Smooth muscle cell (in vitro differentiated cells): Measurements from ENCODE around the gene REXO1. TPM values are rescaled to one million over a fixed set of nuclear protein-coding genes. Genes with fewer than 3 reads are reported as not detected.

Source experiments
- DNase-seq: peaks from one replicate; lab custom pipeline; 2025; ENCODE audit not compliant: unreplicated experiment; lab: John Stamatoyannopoulos, UW
- H2AFZ ChIP-seq: fragments of 200-600 bp; sonication (generic); 2 replicates; pipeline ENCODE4 v1.6.0; 2016; ENCODE audit warnings: antibody characterized with exemption, low read depth, mild to moderate bottlenecking
- H3F3A ChIP-seq: fragments of 200-600 bp; sonication (generic); 2 replicates; pipeline ENCODE4 v1.6.0; 2017; ENCODE audit warnings: antibody characterized with exemption, low read depth
- H3K27ac ChIP-seq: fragments of 200-600 bp; sonication (generic); 2 replicates; pipeline ENCODE4 v1.5.1; 2016; ENCODE audit warnings: low read depth, mild to moderate bottlenecking
- H3K27me3 ChIP-seq: fragments of 200-600 bp; sonication (generic); 2 replicates; pipeline ENCODE4 v1.6.1; 2016; ENCODE audit warnings: low read depth, mild to moderate bottlenecking
- H3K36me3 ChIP-seq: fragments of 200-600 bp; sonication (generic); 2 replicates; pipeline ENCODE4 v1.5.1; 2016; ENCODE audit warnings: low read depth
- H3K4me1 ChIP-seq: fragments of 200-600 bp; sonication (generic); 2 replicates; pipeline ENCODE4 v1.5.1; 2016; ENCODE audit warnings: low read depth
- H3K4me2 ChIP-seq: fragments of 200-600 bp; sonication (generic); 2 replicates; pipeline ENCODE4 v1.6.0; 2016; ENCODE audit warnings: mild to moderate bottlenecking
- H3K4me3 ChIP-seq: fragments of 200-600 bp; sonication (generic); 2 replicates; pipeline ENCODE4 v1.5.1; 2016; ENCODE audit warnings: mild to moderate bottlenecking
- H3K79me2 ChIP-seq: fragments of 200-600 bp; sonication (generic); 2 replicates; pipeline ENCODE4 v1.6.0; 2016; ENCODE audit warnings: low read depth, mild to moderate bottlenecking
- H3K9ac ChIP-seq: fragments of 200-600 bp; sonication (generic); 2 replicates; pipeline ENCODE4 v1.6.0; 2016; ENCODE audit warnings: low read depth
- H3K9me3 ChIP-seq: fragments of 200-600 bp; sonication (generic); replicated peaks from 2 replicates; pipeline ENCODE4 v1.5.1; 2016; ENCODE audit warnings: low read depth
- H4K20me1 ChIP-seq: fragments of 200-600 bp; sonication (generic); 2 replicates; pipeline ENCODE4 v1.6.0; 2016; ENCODE audit warnings: low read depth
- CTCF ChIP-seq: fragments of 200-600 bp; sonication (generic); IDR thresholded peaks from 2 replicates; pipeline ENCODE4 v1.5.1; 2017; ENCODE audit warnings: borderline replicate concordance, mild to moderate bottlenecking, antibody characterized with exemption; ENCODE audit not compliant: insufficient read depth, poor library complexity, severe bottlenecking
- WGBS: methylation state at CpG from one replicate; pipeline ENCODE4 v1.1.7; 2016; ENCODE audit warnings: low lambda C conversion rate; 5-methylcytosine and 5-hydroxymethylcytosine counted together
- polyA plus RNA-seq: library from polyadenylated mRNA; unstranded; fragments of >200 nt; fragmentation: Nextera tagmentation; extraction: Ambion mirVana; gene quantifications from 2 replicates; pipeline ENCODE4 v1.2.1, GENCODE V29; 2016
- total RNA-seq: library from RNA; depleted of rRNA; stranded (reverse); fragments of >200 nt; gene quantifications from 2 replicates; pipeline ENCODE4 v1.2.3, GENCODE V29; 2014

Gene REXO1
- total and polyA plus RNA-seq, 2 experiments from 2014 or later: 10.6 to 11.6 TPM

- Histone ChIP-seq H4K20me1 (peaks cover 47% of the 10 kb centered on the region), H3K9ac (no peak overlapping the region), H3K79me2 (peaks cover 36% of the 10 kb centered on the region), H3K27ac (no peak overlapping the region), H3K9me3 (no peaks in the 10 kb centered on the region), H3K36me3 (no peaks in the 10 kb centered on the region), H3F3A (no peaks in the 10 kb centered on the region), H2AFZ (no peak overlapping the region), H3K4me1 (peaks cover 15% of the 10 kb centered on the region), H3K4me2 (no peak overlapping the region), H3K27me3 (no peaks in the 10 kb centered on the region), H3K4me3 (no peak overlapping the region)
- no peak for TF ChIP-seq CTCF
- no peak for DNase-seq
- WGBS: 98% methylated on average over 15 of the region's 15 CpGs
These were observed 22.9 kb upstream of the REXO1 start for GRCh38 chr19:1871140-1871597.

GRCh38 chr19:1868971-1869370 lies 20.7 kb upstream of the REXO1 start:
- Histone ChIP-seq H3K79me2 (peaks cover 18% of the 10 kb centered on the region), H3F3A (no peaks in the 10 kb centered on the region), H3K4me2 (no peak overlapping the region), H3K27ac (no peak overlapping the region), H3K9ac (no peak overlapping the region), H3K4me1 (peaks cover 8% of the 10 kb centered on the region), H3K9me3 (no peaks in the 10 kb centered on the region), H3K4me3 (no peak overlapping the region), H4K20me1 (peaks cover 32% of the 10 kb centered on the region), H2AFZ (no peak overlapping the region), H3K36me3 (no peaks in the 10 kb centered on the region), H3K27me3 (no peaks in the 10 kb centered on the region)
- TF ChIP-seq CTCF: no peak
- no peak for DNase-seq
- WGBS: 61% methylated on average over 7 of the region's 7 CpGs

GRCh38 chr19:1867349-1867724 lies 19.1 kb upstream of the REXO1 start:
- peaks cover 17% of the 10 kb centered on the region for H4K20me1 ChIP-seq
- no peak for TF ChIP-seq CTCF
- H3K36me3 ChIP-seq: no peaks in the 10 kb centered on the region
- WGBS: 96% methylated on average over 9 of the region's 9 CpGs
- H3K4me1 ChIP-seq: peaks cover 5% of the 10 kb centered on the region
- H3K79me2 ChIP-seq: peaks cover 4% of the 10 kb centered on the region
- no peaks in the 10 kb centered on the region for H3F3A ChIP-seq
- no peak for DNase-seq
- no peaks in the 10 kb centered on the region for H3K27me3 ChIP-seq
- H3K9ac ChIP-seq: no peak overlapping the region
- H3K9me3 ChIP-seq: no peaks in the 10 kb centered on the region
- no peak overlapping the region for H3K4me3 ChIP-seq
- no peak overlapping the region for H3K4me2 ChIP-seq
- H3K27ac ChIP-seq: no peak overlapping the region
- H2AFZ ChIP-seq: no peak overlapping the region

GRCh38 chr19:1866693-1867348 lies 18.5 kb upstream of the REXO1 start:
- no peak overlapping the region for H3K9ac ChIP-seq
- no peak for TF ChIP-seq CTCF
- H3K27me3 ChIP-seq: no peaks in the 10 kb centered on the region
- no peak for DNase-seq
- H3K4me1 ChIP-seq: peaks cover 5% of the 10 kb centered on the region
- H3F3A ChIP-seq: no peaks in the 10 kb centered on the region
- H3K27ac ChIP-seq: no peak overlapping the region
- peaks cover 17% of the 10 kb centered on the region for H4K20me1 ChIP-seq
- WGBS: 92% methylated on average over 8 of the region's 8 CpGs
- H3K9me3 ChIP-seq: no peaks in the 10 kb centered on the region
- no peak overlapping the region for H3K4me3 ChIP-seq
- H3K4me2 ChIP-seq: no peak overlapping the region
- peaks cover 7% of the 10 kb centered on the region for H3K79me2 ChIP-seq
- no peaks in the 10 kb centered on the region for H3K36me3 ChIP-seq
- H2AFZ ChIP-seq: no peak overlapping the region
